COLO668 (cell line): Measurements from ENCODE around the gene PDS5B.
A peak's percentile ranks its signal among the peaks of the same experiment; 100 is the strongest.
"Not testable (repeated sequence)": the region's sequence is repeated elsewhere in the genome, so short reads cannot be mapped to it uniquely, and the experiment has no call there.

ENCODE experiments used
- DNase-seq: peaks from one replicate; lab custom pipeline; 2025; ENCODE audit not compliant: unreplicated experiment; lab: John Stamatoyannopoulos, UW

Gene PDS5B, protein sequence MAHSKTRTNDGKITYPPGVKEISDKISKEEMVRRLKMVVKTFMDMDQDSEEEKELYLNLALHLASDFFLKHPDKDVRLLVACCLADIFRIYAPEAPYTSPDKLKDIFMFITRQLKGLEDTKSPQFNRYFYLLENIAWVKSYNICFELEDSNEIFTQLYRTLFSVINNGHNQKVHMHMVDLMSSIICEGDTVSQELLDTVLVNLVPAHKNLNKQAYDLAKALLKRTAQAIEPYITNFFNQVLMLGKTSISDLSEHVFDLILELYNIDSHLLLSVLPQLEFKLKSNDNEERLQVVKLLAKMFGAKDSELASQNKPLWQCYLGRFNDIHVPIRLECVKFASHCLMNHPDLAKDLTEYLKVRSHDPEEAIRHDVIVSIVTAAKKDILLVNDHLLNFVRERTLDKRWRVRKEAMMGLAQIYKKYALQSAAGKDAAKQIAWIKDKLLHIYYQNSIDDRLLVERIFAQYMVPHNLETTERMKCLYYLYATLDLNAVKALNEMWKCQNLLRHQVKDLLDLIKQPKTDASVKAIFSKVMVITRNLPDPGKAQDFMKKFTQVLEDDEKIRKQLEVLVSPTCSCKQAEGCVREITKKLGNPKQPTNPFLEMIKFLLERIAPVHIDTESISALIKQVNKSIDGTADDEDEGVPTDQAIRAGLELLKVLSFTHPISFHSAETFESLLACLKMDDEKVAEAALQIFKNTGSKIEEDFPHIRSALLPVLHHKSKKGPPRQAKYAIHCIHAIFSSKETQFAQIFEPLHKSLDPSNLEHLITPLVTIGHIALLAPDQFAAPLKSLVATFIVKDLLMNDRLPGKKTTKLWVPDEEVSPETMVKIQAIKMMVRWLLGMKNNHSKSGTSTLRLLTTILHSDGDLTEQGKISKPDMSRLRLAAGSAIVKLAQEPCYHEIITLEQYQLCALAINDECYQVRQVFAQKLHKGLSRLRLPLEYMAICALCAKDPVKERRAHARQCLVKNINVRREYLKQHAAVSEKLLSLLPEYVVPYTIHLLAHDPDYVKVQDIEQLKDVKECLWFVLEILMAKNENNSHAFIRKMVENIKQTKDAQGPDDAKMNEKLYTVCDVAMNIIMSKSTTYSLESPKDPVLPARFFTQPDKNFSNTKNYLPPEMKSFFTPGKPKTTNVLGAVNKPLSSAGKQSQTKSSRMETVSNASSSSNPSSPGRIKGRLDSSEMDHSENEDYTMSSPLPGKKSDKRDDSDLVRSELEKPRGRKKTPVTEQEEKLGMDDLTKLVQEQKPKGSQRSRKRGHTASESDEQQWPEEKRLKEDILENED (N-terminal part only)

DNA sequence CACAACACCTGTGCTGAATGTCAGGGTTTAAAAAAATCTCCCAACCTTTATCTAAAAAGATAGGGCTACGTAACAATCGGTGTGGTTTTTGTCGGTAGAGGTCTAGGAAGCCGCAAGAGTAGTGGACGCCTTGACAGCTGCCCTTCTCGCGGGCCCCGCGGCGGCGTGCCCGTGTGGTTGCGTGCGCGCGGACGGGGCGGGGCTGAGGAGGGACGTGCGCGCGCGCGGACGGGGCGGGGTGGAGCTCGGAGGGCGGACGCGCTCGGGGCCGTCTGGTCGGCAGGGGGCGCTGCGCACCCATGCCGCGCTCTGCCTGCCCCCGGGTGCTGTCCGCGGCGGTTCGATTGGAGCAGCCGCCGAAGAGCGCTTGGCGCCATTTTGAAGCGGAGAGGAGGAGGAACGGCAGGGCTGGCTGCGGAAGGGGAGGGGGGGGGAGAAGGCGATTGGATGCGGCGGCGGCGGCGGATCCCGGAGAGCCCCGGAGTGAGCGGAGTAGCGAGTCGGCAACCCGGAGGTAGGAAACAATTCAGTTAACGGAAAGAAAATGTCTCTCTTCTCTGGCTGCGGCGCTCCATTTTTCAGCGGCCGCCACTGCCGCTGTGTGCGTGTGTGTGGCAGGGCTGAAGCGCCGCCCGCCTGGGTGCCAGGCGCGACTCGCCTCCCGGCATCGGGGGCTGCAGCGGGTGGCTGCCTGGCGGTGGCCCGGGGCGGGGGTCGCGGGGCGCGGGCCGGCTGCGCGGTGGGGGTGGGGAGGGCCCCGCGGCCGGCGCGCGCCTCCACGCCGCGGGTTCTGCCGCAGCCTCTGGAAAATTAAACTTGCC is at the start of gene PDS5B:
Gene PDS5B, plus strand, starts transcription at position 373 of the 821 bp plus-strand sequence. CDS start 62,321 bp downstream, outside the sequence.
- DNase-seq = peak; percentile 100

DNA sequence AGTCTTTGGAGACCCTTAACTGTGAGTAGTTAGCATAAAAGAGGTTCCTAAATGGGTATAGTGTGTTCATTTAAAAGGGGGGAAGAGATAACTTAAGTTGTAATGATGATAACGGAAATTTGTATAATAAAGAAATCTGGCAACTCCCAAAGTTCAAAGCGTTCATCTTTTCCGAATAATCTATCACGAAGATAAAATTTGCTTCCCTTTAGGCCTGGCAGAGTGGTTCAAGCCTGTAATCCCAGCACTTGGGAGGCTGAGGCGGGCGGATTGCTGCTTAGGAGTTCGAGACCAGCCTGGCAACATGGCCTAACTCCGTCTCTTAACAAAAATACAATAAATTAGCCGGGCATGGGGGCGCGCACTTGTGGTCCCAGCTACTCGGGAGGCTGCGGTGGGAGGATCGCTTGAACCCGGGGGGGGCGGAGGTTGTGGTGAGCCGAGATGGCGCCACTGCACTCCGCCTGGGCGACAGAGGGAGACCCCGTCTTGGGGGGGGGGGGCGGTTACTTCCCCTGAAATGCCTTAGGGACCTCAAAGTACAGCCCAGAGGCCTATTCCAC is 48.6 kb upstream of the PDS5B start:
- DNase-seq = peak; percentile 43

DNA sequence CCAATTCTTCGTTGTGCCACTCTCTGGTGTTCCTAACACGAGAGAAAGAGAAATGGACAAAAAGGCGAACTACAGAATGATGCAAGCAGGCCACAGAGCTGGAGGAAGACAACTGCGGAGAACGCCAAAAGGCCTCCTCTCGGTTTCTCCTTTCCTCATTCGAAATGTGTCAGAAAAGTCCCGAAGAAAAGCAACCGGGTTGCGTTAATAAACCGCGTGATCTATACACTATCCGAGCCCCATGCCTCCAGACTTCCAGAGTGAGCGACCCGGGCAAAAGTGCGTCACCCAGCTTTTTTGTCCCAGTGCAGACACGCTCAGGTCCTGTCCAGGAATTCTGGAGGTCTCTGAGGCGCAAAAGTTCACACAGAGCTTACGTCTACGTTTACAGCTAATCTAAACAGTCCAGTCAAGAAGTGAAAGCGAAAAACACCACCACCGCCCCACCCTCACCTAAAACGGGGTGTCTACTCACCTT is 48.1 kb upstream of the PDS5B start:
- no peak for DNase-seq

DNA sequence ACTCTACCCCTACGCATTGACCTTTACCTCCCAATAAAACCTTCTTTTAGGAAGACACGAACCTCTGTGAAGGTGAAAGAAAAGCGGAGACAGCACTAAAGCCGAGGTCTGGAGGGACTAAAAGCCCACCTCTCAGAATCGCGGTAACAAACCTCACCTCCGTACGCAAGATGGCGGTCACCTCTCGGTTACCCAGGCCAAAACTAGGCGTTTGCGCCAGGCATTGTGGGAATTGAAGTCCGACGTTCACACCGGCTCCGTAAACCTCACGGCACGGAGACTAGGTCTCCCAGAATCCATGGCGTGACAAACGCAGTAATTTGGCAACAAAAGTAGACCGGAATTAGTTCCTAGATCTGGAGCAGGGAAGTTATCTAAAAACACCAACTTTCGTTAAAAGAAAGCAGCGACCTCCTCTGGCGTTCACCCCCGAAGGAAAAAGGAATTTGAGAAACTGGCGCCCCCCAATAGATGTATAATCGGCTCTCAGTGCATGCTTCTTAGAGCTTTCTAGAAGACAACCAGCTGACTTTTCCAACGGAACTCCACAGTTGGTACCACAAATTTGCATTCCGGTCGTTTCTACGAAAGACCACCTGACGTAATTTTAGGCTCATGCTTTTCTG is 47.5 kb upstream of the PDS5B start, which contains the start of gene N4BP2L2:
Gene N4BP2L2, minus strand, starts transcription at position 175 of the 626 bp plus-strand sequence. CDS start 1,768 bp downstream, outside the sequence.
- peak; percentile 98 for DNase-seq

DNA sequence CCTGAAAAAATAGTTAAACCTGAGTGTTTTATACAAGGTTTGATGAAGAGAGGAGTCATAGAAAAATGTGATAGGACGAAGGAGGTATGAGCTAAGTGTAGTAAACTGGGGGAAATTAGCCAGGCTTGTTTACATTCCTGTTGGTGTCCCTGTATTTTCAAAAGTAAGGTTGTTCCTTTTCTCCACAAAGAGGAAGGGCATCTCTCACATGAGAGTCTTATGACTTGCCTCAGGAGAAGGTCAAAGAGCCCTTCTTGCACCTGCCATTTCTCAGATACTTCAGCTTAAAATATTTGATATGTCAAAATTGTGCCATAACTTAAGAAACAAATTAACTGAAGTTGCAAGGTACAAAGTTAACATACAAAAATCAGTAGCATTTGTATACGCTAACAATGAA is 44.0 kb upstream of the PDS5B start:
- no peak for DNase-seq

DNA sequence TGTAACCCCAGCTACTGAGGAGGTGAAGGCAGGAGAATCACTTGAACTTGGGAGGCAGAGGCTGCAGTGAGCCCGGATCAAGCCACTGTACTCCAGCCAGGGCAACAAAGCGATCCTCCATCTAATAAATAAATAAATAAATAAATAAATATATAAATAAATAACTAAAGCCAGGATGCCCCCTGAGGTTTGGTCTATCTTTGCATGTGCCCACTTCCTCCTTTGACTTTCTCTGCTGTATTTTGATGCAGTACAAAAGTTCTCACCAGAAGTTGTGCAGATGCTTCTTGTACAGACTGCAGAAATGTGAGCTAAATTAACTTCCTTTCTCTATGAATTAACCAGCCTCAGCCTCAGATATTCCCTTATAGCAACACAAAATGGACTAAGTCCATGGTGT is 41.2 kb upstream of the PDS5B start:
- DNase-seq = no peak

DNA sequence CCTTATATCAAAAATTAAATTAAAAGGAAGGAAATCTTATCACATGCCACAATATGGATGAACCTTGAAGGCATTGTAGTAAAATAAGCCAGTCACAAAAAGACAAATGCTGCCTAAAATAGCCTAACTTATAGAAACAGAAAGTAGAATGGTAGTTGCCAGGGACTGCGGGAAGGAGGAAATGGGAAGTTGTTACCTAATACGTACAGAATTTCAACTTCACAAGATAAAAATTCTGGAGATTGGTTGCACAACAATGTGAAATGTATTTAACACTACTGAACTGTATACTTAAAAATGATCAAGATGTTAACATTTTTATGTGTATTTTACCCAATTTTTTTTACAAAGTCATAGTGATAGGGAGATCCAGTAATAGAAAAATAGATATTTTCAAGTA is 37.4 kb upstream of the PDS5B start:
- no peak for DNase-seq

DNA sequence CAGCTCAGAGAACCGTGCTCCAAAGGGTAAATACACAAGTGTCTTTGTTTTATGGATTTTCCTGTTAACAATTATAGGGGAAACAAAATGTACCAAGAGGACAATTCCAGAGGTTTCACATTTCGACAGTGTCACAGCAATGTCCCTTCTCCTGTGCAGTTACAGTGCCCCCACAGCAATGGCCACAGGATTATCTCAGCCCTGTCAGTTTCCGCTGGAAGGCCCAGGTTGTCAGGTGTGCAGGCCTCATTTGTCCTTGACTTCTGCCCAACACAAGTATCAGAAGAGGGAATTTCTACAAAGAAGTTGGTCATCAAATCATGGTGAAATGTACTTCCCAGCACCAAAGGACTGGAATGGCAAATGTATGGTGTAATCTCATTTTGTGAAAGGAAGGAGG is 36.5 kb upstream of the PDS5B start:
- no peak for DNase-seq

DNA sequence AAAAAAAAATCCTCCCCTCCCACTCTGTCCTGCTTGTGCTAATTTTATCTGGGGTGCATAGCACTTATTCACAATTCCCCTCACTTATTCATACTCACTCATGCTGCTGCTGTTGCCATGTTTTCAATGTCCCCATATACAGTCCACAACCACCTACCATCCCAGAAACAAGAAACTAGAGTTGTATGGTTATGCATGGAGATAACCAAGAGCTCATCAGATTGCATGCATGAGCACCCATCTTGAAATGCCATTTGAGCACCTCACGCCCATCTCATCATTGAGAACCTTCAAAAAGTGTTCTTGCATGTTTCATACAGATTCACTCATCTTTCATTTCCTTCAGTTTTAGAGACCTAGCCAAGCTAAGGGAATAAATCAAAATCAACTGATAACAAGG is 32.5 kb upstream of the PDS5B start:
- no peak for DNase-seq

DNA sequence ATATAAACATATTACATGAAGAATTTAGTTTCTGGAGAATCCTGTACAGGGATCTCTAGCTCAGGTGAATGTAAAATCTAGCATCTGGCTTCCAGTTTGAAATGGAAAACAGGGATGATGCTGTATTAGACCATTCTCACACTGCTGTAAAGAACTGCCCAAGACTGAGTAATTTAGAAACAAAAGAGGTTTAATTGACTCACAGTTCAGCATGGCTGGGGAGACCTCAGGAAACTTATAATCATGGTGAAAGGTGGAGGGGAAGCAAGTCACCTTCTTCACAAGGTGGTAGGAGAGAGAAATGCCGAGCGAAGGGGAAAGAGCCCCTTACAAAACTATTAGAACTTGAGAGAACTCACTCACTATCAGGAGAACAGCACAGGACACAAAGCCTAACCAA is 30.6 kb upstream of the PDS5B start:
- DNase-seq = no peak

DNA sequence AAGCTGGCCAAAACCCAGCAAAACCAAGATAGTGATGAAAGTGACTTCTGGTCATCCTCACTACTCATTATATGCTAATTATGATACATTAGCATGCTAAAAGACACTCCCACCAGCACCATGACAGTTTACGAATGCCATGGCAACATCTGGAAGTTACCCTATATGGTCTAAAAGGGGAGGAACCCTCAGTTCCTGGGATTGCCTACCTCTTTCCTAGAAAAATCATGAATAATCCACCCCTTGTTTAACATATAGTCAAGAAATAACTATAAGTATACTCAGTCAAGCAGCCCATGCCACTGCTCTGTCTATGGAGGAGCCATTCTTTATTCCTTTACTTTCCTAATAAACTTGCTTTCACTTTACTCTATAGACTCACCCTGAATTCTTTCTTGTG is 25.4 kb upstream of the PDS5B start:
- DNase-seq = not testable (repeated sequence)

DNA sequence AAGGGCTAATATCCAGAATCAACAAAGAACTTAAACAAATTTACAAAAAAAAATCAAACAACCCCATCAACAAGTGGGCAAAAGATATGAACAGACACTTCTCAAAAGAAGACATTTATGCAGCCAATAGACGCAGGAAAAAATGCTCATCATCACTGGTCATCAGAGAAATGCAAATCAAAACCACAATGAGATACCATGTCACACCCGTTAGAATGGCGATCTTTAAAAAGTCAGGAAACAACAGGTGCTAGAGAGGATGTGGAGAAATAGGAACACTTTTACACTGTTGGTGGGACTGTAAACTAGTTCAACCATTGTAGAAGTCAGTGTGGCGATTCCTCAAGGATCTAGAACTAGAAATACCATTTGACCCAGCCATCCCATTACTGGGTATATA is 10.6 kb upstream of the PDS5B start:
- not testable (repeated sequence) for DNase-seq

DNA sequence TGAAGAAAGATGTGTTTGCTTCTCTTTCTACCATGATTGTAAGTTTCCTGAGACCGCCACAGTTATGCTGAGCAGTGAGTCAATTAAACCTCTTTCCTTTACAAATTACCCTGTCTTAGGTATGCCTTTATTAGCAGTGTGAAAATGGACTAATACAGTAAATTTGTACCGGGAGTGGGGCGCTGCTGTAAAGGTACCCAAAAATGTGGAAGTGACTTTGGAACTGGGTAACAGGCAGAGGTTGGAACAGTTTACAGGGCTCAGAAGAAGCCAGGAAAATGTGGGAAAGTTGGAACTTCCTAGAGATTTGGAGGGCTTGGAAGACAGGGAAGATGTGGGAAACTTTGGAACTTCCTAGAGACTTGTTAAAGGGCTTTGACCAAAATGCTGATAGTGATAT is 9.2 kb upstream of the PDS5B start:
- DNase-seq = no peak

DNA sequence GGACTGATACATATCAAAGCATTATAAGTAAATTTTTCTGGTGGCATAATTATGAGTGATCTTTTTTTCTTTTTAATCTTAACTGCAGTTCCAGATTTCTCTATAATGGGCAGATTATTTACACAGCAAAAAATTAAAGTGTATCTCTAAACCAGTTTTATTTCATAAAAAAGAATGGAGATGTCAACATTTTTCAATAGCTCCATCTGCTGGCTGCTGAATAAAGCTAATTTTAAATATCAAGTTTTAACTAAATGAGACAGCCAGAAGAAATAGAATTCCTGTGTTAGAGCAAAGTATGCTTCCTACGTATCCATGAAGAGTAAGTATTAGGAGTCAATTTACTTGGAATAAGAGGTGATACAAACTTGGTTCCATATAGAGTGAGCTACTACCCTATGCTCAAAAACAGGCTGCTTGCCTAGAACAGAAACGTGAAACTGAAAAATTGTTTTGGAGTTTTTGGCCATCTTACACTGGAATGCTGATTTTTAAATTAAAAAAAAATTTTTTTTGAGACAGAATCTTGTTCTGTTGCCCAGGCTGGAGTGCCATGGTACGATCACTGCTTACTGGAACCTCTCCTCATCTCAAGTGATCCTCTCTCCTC is 5.0 kb upstream of the PDS5B start:
- no peak for DNase-seq

DNA sequence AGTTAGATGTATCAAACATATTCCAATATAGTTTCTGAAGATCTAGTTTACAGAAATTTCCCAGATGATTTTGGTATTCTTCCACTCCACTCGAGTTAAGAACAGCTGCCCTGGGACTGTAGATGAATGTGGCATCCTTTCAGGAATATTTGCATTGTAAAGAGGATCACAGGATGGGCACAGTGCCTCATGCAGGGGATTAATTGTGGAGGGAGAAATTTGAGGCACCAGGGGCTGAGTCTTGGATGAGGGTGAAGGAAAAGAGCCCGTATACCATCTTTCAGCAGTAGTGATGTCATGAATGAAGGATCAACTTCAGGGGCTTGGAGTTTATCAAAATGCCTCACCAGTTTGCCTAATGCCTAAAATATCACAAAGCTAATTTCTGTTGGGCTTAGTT is 4.0 kb upstream of the PDS5B start:
- no peak for DNase-seq

DNA sequence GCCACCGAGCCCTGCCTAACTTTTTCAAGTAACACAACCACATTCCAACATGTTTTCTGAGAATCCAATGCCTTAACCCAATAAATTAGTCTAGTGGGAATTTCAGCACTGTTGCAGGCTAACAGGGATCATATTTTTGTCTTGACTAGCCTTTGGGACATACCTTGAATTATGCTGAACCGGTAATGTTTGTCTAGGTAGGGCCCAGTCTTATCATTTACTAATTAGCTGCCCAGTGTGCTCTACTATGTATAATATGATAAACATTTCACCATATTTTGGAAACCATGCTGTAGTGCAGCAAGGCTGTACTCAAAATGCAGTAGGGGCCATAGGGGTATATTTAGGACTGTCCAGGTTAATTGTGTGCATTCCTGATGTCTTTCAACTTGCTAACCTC is 3.3 kb upstream of the PDS5B start:
- no peak for DNase-seq

DNA sequence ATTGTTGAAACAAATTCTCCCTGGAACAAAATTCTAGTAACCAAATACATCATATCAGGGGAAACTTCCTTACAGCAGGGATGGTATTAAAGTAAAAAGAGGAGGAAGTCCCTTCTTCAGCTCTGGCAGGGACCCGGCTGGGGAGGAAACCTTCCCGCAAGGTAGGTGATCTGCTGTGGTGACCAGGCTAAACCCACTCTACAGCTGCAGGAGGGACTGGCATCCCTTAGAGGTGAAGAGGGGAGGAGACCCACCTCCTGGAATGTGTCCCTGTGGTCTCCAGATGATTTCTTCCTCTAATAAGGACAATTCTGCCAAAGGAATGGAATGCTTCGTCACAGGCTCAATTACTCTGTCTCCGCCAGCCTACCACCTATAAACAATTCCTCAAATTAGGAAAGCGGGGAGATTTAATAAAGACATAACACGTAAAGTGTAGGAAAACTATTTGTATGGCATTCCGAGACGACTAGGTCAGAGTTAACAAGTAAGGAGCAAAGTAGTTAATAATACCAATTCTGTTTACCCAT is 637 bp upstream of the PDS5B start:
- DNase-seq = no peak

DNA sequence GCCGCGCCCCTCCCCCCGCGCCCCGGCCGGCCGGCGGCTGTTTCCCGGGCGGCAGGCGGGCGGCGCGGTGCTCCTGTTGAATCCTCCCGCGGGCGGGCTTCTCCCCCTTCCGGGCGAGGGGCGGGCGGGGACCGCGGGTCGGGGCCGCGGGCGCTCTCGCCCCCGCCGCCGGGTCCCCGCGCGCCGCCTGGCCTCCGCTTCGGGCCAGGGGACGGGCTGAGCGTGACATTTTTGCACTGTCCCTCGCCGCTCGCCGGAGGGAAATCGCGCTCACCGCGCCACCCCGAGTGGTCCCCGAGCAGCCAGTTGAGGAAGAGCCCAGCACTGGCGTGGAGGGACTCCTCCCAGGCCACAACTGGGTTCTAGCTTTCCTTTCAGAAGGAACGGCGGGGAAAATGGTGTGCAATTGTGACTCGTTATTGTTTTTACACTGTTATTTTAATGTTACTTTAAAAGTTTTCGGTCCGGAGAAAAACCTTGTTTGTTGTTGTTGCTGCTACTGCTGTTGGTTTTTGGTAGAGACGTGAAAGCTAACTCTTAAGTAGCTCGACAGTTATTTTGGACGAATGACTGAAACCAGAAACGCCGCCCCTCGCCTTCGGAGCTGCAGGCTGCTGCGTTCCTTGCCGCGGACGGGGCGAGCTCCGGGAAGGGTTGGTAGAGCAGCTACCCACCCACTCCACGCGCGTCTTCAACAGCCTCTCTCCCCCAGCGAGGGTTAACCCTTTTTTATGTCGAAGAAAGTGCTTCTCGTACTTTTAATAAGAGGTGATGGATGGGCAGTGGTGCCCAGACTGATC is 959 bp downstream of the PDS5B start:
- peak; percentile 93 for DNase-seq
